Adrenal gland (tissue), 5 donors: ENCODE measurements around the gene SLC35F1.

Experiments used
- CTCF ChIP-seq, 6 experiments: fragments of 450-650 bp in 4 of 6; fragments of 200-600 bp in 2 of 6; sonication (generic) in 1 of 6; IDR thresholded peaks; 1 replicate in 5 of 6; 2 replicates in 1 of 6; pipeline versions ENCODE4 v1.5.1 to v1.8.0; 2016 to 2021; ENCODE audit warnings: antibody characterized with exemption in 6 of 6, mild to moderate bottlenecking in 2 of 6, moderate library complexity in 1 of 6
- POLR2A ChIP-seq, 2 donors: fragments of 450-650 bp; IDR thresholded peaks; one replicate each; pipeline ENCODE4 v1.6.1; 2017; ENCODE audit warnings: antibody characterized with exemption in 2 of 2, mild to moderate bottlenecking in 2 of 2, moderate library complexity in 1 of 2
- donor health status: DM: no; HTN: no; CAD: no.

- TF ChIP-seq POLR2A (IDR thresholded peaks at IDR 0.05), result no peak
- no peak for TF ChIP-seq CTCF (IDR thresholded peaks at IDR 0.05)
Measured at GRCh38 chr6:117974914-117975627, 68.0 kb downstream of the SLC35F1 start.
